Left ventricle myocardium inferior (tissue), 1 donor: Measurements from ENCODE around the gene COTL1. TPM values are rescaled to one million over a fixed set of nuclear protein-coding genes. Genes with fewer than 3 reads are reported as not detected.

ENCODE experiments used
- DNase-seq: peaks from one replicate; pipeline ENCODE4 v3.0.0-alpha.2; 2020
- H3K27ac ChIP-seq: fragments of 200-600 bp; replicated peaks from 2 replicates; pipeline ENCODE4 v1.8.0; 2021
- H3K27me3 ChIP-seq: fragments of 200-600 bp; 2 replicates; pipeline ENCODE4 v1.8.0; 2021; ENCODE audit warnings: low read depth
- H3K36me3 ChIP-seq: fragments of 200-600 bp; 2 replicates; pipeline ENCODE4 v1.8.0; 2021
- H3K4me1 ChIP-seq: fragments of 200-600 bp; 2 replicates; pipeline ENCODE4 v1.8.0; 2021
- H3K4me3 ChIP-seq: fragments of 200-600 bp; 2 replicates; pipeline ENCODE4 v1.8.0; 2021; ENCODE audit warnings: mild to moderate bottlenecking, moderate library complexity
- H3K9me3 ChIP-seq: fragments of 200-600 bp; replicated peaks from 2 replicates; pipeline ENCODE4 v1.8.0; 2021
- intact Hi-C: fragments of 100-400 bp; cut with micrococcal nuclease; formaldehyde crosslinking; loops from one replicate; pipeline ENCODE4 v1.11.0; 2022
- total RNA-seq: library from RNA; stranded (reverse); fragmentation: NEBNext Ultra II Directional; extraction: Animal tissue kit (Norgen Biotek cat#: 25700); gene quantifications from one replicate; pipeline ENCODE4 v1.2.1, GENCODE V29; 2021
- TF ChIP-seq, protein P1 (sequence below): fragments of 200-600 bp; IDR thresholded peaks from 2 replicates; pipeline ENCODE4 v1.8.0; 2021; ENCODE audit warnings: antibody characterized with exemption, mild to moderate bottlenecking, borderline replicate concordance
- donor health status: DM: no; HTN: yes; CAD: no; lungs with severe emphysema.

Gene COTL1
- total RNA-seq, 1 donor from 2014 or later: 13.3 TPM

DNA sequence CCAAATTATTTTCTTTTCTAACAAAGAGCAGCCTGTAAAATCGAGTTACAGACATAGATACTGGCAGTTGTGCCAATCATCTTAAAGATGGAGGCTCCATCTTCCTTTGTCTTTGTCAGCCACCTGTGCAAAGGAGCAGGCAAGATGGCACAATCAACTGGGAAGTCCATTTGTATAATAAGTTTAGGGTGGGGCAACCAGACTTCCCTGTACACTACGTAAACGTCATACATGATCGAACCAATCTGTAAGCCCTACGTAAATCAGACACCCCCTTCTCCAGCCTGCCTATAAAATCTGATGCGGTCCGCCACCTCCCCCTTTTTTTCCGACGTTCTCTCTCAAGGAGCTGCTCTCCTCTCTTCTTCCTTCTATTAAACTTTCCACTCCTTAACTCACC is 82.0 kb downstream of the COTL1 start:
- Histone ChIP-seq H3K4me1 (peaks cover 29% of the 10 kb centered on the region), H3K27me3 (no peaks in the 10 kb centered on the region), H3K9me3 (no peaks in the 10 kb centered on the region), H3K4me3 (no peak overlapping the region), H3K36me3 (no peaks in the 10 kb centered on the region), H3K27ac (no peak overlapping the region)
- TF ChIP-seq, protein P1, sequence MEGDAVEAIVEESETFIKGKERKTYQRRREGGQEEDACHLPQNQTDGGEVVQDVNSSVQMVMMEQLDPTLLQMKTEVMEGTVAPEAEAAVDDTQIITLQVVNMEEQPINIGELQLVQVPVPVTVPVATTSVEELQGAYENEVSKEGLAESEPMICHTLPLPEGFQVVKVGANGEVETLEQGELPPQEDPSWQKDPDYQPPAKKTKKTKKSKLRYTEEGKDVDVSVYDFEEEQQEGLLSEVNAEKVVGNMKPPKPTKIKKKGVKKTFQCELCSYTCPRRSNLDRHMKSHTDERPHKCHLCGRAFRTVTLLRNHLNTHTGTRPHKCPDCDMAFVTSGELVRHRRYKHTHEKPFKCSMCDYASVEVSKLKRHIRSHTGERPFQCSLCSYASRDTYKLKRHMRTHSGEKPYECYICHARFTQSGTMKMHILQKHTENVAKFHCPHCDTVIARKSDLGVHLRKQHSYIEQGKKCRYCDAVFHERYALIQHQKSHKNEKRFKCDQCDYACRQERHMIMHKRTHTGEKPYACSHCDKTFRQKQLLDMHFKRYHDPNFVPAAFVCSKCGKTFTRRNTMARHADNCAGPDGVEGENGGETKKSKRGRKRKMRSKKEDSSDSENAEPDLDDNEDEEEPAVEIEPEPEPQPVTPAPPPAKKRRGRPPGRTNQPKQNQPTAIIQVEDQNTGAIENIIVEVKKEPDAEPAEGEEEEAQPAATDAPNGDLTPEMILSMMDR: no peak
- intact Hi-C loops: no loop called here
- no peak for DNase-seq

GRCh38 chr16:84535408-84535807 is 82.5 kb downstream of the COTL1 start:
- intact Hi-C loops: no loop called here
- no peak overlapping the region for H3K4me3 ChIP-seq
- TF ChIP-seq, protein P1: no peak
- H3K36me3 ChIP-seq: no peaks in the 10 kb centered on the region
- no peaks in the 10 kb centered on the region for H3K27me3 ChIP-seq
- no peak overlapping the region for H3K27ac ChIP-seq
- H3K4me1 ChIP-seq: peaks cover 29% of the 10 kb centered on the region
- DNase-seq: no peak
- H3K9me3 ChIP-seq: no peaks in the 10 kb centered on the region

DNA sequence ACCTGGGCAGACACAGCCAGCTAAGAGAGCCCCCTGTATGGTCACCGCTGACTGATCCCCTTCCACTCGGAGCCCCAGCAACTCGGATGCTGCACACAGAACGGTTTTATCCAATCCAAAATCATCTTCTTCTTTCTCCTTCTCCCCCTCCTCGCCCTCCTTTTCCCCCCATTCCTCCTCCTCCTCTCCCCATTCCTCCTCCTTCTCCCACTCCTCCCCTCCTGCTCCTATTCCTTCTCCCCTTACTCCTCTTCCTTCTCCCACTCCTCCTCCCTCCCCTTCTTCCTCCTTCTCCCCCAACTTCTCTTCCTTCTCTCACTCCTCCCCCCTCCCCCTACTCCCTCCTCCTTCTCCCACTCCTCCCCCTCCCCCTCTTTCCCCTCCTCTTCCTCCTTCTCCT is 83.1 kb downstream of the COTL1 start:
- Histone ChIP-seq H3K4me3 (no peak overlapping the region), H3K9me3 (peaks cover 2% of the 10 kb centered on the region), H3K36me3 (no peaks in the 10 kb centered on the region), H3K27ac (no peak overlapping the region), H3K4me1 (peaks cover 29% of the 10 kb centered on the region), H3K27me3 (no peaks in the 10 kb centered on the region)
- DNase-seq: no peak
- intact Hi-C loops: no loop called here
- TF ChIP-seq, protein P1: no peak

- H3K4me3 ChIP-seq: no peak overlapping the region
- intact Hi-C loops: no loop called here
These were observed 84.9 kb downstream of the COTL1 start for GRCh38 chr16:84532855-84533486.

DNA sequence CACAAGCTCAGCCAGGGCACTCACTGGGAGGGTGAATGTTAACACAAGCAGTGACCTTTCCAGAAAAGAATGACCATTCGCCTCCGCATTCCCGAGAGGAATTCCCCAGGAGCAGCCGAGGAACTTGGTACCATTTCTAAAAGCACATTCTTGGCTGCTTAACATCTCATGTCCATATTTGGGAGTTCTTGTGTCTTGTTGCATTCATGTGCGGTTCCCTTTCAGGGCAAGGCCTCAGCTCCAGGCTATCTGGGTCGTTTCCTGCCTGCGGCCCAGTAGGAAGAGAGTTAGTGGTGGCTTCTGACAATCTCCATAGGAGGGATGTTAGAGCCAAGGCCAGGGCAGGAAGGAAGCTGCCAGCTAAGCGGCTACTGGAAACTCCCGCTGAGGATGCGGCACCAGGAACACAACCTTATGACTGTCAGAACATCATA is 85.6 kb downstream of the COTL1 start:
- Histone ChIP-seq H3K27me3 (no peaks in the 10 kb centered on the region), H3K36me3 (no peaks in the 10 kb centered on the region), H3K9me3 (peaks cover 8% of the 10 kb centered on the region), H3K4me3 (no peak overlapping the region), H3K4me1 (peaks cover 40% of the 10 kb centered on the region), H3K27ac (peak overlapping the region; percentile 81)
- TF ChIP-seq, protein P1: no peak
- DNase-seq: peak; percentile 61
- intact Hi-C loops: no loop called here

More at GRCh38 chr16:84532855-84533486, 84.9 kb downstream of the COTL1 start:
- Histone ChIP-seq H3K27ac (peak overlapping the region; percentile 81), H3K36me3 (no peaks in the 10 kb centered on the region), H3K27me3 (no peaks in the 10 kb centered on the region), H3K9me3 (peaks cover 8% of the 10 kb centered on the region), H3K4me1 (peaks cover 34% of the 10 kb centered on the region)
- DNase-seq: no peak
- TF ChIP-seq, protein P1: no peak
